Inflammatory macrophage (primary cell): Measurements from ENCODE around the gene CSNK1G1.
A peak's percentile ranks its signal among the peaks of the same experiment; 100 is the strongest.
"Not testable (repeated sequence)": the region's sequence is repeated elsewhere in the genome, so short reads cannot be mapped to it uniquely, and the experiment has no call there.

Experiments
- DNase-seq, 2 donors: peaks; one replicate each; pipeline ENCODE4 v3.0.0-alpha.2; 2020 to 2022

CSNK1G1 gene

DNA sequence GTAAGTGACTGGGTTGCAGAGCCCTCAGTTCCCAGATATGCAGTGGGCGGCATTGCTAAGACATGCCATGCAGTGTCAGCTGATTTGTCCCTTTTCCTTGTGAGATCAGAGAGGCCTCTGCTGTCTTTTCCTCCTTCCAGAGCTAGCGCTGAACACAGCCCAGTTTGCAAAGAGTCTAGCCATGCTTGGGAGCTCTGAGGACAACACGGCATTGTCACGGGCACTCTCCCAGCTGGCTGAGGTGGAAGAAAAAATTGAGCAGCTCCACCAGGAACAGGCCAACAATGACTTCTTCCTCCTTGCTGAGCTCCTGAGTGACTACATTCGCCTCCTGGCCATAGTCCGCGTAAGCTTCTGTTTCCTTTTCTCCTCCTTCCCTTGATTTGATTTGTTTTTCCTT is 224.4 kb downstream of the CSNK1G1 start:
- peak; percentile 15 to 44 for DNase-seq

DNA sequence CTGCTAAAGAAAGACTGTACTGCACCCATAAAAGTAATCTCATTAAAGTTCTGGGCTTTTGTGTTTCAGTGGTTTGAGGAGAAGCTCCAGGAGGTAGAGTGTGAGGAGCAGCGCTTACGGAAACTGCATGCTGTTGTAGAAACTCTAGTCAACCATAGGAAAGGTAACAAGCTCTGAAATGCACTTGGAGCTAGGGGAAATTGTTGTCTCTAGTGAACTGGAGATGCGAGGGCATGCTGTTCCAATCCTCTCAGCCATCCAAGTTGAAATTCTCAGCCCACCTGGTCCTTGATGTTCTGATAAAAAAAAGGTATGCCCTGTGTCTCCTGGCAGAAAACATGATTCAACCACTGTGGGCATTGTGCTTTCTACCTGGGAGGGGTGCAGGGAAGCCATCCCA is 225.8 kb downstream of the CSNK1G1 start:
- DNase-seq, result no peak

DNA sequence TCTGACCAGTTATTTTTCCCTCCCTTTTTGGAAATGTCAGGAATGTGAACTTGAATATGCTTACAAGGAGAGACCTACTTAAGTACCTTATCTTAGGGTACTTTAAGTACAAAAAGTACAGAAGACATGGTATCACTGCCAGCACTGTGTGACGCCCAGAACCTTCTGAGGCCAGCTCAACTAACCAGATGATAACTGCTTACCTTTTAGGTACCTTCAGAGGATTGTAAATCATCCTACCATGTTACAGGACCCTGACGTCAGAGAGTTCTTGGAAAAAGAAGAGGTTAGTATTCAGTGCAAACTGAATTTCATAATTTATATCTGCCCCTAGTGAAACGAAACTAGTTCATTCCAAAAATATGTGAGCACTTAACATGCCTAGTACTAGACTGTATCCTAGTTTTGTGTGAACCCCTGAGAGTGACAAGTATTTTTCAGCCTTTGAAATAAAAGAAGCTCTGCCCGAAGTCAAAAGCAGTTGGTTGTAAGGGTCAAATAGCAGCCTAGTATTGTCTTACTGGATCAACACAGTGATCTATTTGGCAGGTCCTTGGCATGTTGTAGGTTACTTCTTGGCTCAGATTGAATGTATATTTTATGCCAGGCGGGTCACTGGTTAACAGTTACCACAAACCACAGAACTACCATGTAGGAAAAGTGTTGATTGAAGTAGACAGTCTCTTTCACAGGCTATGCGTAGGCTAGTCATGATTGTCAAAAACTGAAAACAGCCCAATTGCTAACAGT is 228.3 kb downstream of the CSNK1G1 start:
- no peak for DNase-seq

GRCh38 chr15:64125978-64126377 is 230.0 kb downstream of the CSNK1G1 start:
- no peak for DNase-seq

- no peak for DNase-seq
These were observed 233.0 kb downstream of the CSNK1G1 start for GRCh38 chr15:64122936-64123351.

GRCh38 chr15:64122444-64122843 is 233.5 kb downstream of the CSNK1G1 start:
- DNase-seq, result no peak

DNA sequence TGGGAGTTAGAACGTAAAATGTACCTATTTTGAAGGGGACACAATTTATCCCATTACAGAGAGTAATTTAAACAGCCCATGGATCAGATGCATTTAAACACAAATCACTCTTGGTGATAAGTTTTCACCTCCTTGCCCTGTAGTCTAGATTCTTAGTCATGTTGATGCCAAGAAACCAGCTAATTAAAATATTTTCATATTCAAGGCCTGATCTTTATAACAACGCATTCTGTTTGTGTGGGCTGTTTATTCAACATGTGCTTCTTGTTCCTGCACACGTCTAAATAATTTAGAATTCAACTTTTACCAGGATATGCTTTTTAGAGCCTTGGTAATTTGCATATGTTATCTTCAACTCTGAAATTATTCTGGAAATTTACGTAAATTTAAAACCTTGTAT is 234.4 kb downstream of the CSNK1G1 start:
- no peak for DNase-seq

DNA sequence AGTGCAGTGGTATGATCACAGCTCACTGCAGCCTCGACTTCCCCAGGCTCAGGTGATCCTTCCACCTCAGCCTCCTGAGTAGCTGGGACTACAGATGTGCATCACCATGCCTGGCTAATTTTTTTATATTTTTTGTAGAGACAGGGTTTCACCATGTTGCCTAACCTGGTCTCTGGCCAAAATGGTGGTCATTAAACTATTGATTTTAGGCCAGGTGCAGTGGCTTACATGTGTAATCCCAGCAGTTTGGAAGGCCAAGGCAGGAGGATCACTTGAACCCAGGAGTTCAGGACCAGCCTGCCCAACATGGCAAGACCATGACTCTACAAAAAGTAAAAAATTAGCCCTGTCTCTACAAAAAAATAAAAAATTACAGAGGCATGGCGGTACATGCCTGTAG is 235.7 kb downstream of the CSNK1G1 start:
- DNase-seq, result not testable (repeated sequence)

GRCh38 chr15:64117759-64118487 is 238.1 kb downstream of the CSNK1G1 start:
- no peak for DNase-seq
